ENCODE measurements around the gene TTC39B.

The TTC39B gene

DNA sequence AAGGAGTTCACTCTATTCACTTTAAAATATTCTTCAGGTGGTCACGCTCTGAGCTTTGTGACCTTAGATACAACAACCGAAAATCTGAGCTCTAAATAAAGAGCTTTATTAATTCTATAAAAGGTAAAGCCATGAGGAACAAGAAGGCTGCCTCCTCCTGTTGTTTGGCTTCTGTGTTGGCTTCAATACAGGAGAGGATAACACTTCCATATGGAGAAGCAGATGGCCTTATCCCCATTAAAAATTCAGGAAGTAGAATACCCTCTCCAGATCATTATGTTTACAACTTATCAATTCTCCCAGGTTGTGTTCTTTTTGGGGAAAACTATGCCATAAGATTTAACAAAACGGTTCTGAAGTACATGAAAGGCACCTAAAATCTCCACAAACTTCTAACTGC is 128.4 kb downstream of the TTC39B start:
- DNase-seq (ENCODE audit: low read depth in 2 of 2): no peak

DNA sequence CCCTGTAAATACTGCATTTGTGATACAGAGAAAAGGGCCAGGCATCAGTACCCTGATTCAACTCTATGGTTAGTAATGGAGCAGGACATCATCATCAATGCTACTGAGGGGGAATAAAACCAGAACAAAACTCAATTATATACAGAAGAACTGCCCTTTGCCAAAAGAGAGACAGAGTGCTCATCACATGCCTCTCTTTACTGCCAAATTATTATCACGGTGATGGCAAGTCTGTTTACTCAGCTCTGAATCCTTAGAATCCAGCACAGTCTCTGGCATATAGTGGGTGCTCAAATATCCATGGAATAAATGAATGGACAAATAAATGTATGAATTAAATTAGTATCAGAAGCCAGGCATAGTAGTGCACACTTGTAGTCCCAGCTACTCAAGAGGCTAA is 130.2 kb downstream of the TTC39B start:
- DNase-seq (ENCODE audit: low read depth in 2 of 2): no peak

DNA sequence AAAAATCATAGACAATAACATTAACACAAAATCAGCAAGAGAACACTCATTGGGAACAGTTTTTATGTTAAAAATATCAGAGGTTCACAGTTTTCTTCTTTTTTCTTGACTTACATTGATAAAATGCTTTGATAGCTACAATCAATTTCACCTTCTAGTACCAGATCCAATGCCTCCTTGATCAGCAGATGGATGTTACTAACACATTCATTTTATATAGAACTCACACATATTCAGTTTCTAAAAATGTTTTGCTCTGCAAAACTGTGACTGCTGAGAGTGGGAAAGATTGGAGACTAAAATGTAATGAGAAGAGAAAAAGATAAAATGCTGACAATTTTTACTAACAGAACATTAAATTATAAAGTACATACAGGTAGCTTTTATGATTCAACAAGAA is 143.1 kb downstream of the TTC39B start:
- no peak for DNase-seq (ENCODE audit: low read depth in 2 of 2)

DNA sequence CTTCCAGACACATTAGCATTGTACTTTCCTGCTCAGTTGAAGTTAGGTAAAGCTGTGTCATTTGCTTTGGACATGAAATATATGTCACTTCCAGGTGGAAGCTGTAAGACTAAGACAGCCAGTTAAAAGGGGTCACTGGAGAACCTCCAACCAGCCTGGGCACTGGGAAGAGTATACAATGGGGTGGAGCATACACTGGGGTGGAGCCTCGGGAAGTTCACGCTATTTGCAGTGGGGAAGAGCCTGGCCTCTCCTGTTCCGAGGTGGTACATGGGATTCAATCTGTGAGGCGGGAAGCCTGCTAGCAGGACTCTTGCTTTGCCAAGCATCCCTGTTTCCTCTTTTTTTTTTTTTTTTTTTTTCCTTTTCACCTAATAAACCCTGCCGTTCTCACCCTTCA is 145.3 kb downstream of the TTC39B start:
- DNase-seq (ENCODE audit: low read depth in 2 of 2): no peak

DNA sequence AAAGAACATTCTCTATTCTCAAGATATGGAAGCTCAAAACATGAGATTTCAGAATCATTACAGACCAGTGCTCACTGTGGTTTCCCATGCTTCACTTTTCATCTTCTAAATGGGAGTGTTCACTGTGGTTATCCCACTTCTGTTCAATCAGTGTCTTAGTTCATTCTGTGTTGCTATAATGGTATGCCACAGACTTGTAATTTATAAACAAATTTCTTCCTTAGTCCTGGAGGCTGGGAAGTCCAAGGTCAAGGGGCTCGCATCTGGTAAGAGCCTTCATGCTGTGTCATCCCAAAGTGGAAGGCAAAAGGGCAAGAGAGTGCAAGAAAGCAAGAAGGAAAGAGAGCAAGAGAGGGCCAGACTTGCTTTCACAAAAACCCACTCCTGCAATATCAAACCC is 146.3 kb downstream of the TTC39B start:
- no peak for DNase-seq (ENCODE audit: low read depth in 2 of 2)

DNA sequence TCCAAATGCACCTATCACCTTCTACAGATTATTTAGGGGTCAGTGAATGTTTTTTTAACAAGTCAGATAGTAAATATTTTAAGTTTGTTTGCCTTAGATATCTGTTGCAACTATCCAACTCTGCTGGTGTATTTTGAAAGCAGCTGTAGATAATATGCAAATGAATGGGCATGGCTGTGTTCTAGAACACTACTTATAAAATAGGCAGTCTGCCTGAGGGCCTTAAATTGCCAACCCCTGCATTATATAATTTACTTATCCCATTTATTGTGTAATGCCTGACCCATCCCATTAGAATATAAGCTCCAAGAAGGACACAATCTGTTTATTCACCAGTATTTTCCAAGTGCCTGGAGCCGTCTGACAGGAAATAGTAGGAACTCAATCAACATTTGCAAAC is 149.0 kb downstream of the TTC39B start:
- DNase-seq (ENCODE audit: low read depth in 2 of 2): no peak

DNA sequence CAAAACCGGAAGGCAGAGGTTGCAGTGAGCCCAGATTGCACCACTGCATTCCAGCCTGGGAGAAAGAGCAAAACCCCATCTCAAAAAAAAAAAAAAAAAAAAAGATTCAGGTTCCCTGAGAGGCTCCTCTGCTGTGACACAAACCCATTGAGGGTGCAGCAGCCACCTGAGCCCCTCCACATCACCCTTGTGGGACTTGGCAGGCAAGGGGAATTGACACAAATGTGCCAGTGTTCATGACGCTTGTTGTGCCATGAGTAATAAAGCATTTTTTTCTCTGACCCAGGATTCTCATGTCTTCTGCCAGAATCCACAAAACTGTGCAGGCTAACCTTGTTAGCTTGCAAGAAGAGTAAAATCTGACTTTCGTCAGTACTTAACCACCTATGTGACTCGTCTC is 149.6 kb downstream of the TTC39B start:
- DNase-seq (ENCODE audit: low read depth in 2 of 2): no peak

DNA sequence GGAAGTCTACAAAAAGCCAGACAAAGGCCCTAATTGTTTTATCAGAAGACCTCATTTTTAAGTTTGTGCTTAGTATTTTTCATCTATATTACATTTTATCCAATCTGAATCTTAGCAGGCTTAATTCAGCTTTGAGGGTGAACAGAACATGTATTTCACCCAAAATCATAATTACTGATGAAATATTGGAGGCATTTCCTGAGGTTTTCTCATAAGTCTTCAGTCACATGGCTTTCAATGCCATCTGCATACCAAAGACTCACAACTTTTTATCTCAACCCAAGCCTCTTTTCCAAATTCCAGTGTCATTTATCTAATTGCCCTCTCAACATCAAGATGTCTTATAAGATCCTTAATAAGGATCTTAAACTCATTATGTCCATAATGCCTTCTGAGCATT is 150.8 kb downstream of the TTC39B start:
- no peak for DNase-seq (ENCODE audit: low read depth in 2 of 2)

DNA sequence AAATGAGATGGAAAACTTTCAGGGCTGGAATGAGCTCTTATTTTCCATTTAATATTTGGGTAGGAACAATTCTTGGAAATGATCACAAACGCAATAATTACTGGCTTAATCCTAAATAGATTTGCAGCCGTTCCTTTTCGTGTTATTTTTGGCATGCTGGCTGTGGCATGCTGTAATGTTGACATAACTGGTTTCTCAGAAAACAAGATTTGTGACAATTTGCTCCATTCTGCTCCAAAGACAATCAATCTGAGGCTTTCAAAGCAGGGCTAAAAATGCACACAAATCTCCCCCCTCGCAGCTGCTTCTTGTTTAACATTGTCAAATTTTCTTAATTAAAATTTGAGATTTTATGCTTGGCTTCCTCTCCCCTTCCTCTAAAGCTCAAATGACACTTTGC is 151.2 kb downstream of the TTC39B start:
- peak in 1 of 2 experiments; percentile 6 for DNase-seq (ENCODE audit: low read depth in 2 of 2)

DNA sequence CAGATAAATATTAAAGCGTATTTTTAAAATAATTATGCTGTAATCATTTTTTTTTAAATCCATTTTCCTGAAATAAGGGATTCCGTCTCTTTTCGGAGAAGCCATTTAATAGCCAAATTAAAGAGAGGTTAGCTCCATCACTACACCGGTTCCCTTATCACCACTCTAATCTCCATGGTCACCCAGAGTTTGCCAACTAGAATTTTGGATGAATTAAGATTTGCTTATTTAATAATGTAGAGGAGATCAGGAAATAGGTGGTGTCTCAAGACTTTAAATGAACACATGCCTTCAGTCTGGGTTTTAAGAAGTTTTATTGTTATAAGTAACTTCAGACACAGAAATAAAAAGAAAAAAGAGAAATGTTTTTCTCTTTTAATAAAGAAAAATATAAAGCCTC is 151.7 kb downstream of the TTC39B start:
- DNase-seq (ENCODE audit: low read depth in 2 of 2): no peak

DNA sequence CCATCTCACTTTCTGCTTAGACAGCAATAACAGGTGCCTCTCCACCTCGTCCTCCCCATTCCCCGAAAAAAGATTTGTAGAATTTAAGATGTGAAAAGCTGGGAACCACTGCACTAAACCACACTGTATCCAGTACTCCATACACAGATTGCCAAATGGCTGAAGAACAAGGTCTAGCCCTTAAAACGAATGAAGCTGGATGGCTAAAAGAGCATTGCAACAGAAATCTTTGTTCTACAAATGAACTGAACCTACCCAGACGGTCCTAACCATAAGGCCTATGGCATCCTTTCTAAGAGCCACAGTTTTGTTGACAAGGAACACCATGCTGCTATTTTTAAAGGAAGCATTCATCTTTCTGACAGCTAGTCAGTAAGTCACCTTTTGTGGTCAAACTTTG is 152.3 kb downstream of the TTC39B start:
- no peak for DNase-seq (ENCODE audit: low read depth in 2 of 2)

DNA sequence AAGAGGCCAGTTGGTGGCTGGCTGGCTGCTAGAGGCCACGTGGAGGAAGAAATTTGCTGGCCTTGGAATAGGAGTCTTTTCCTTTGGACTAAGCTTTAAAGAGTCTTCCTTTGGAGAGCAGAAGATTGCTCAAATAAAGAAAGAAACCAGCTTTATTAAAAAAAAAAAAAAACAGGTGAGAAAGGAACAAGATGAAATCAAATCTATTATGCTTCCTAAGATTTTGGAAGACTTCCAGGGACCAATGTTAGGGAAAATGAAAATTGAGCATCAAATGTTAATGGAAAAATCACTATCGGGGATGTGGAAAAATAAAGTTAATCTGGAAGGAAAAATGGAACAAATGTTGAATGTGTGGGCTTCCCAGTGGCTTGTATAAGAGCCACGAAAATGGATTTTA is 153.1 kb downstream of the TTC39B start:
- DNase-seq (ENCODE audit: low read depth in 2 of 2): no peak

DNA sequence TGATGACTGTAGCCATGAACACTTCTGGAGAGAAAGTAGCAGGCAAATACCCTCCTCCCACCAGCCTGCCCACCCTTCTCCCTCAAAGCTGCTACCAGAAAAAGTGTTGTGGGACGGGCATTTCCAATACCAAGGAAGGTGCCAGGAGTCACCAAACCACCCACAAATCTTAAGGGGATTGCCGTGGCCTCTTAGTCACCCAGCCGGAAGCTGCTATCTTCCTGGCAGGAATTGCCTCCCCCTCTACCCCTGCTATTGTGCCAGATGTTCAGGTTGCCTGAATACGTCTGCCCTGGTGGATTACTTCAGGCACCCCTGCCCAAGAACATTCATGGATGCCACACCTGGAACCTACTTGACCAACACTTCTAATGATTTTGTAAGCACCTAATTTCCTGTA is 156.1 kb downstream of the TTC39B start:
- no peak for DNase-seq (ENCODE audit: low read depth in 2 of 2)

DNA sequence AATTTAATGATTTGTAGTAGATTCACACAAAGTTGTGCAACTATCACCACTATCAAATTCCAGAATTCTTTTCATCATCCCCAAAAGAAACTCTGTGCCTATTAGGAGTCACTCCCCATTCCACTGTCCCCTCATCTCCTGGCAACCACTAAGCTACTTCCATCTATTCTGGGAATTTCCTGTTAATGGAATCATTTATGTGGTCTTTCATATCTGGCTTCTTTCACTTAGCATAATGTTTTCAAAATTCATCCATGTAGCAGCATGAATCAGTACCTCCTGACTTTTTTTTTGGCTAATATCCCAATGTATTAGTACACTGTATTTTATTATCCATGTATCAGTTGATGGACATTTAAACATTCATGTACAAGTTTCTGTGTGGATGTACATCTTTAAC is 157.6 kb downstream of the TTC39B start:
- DNase-seq (ENCODE audit: low read depth in 2 of 2): peak in 1 of 2 experiments; percentile 5

DNA sequence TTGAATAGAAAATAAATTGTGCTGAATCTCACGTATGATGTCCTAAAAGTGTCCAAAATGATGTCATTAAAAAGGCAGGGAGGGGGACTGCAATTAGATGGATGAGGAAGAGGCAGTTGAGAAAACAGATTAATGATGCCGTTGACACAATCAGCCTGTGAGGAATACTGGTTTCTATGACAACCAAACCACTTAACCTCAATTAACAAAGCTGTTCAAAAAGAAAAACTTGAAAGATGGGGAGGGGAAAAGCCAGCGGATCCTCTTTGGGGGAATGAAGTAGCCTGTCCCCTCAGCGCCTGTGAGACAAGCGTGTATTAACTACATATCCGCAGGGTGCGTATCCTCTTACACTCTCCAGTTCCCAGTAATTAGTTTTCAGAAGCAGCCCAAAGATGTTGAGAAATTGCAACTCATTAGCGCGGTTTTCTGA is 160.7 kb downstream of the TTC39B start:
- DNase-seq (ENCODE audit: low read depth in 2 of 2): no peak

DNA sequence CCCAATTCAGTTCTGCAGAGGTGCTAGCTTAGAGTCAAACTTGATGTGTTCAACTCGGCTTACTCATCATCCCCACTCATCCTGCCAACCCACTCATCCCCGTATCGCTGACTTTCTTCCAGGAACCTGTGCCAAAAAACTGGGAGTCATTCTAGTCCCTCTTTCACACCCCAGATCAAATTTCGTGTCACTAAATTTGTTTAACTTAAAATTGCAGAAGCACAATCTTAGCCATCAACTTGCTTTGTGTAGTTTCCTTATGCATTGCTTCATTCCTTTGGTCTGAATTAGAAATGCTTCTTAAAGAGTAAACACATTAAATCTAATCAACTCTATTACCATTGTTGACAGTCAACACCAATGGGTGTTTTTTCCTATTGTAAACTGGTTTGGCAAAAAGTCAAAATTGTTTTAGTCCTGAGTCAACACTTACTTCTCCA is 162.4 kb downstream of the TTC39B start:
- DNase-seq (ENCODE audit: low read depth in 2 of 2): no peak

DNA sequence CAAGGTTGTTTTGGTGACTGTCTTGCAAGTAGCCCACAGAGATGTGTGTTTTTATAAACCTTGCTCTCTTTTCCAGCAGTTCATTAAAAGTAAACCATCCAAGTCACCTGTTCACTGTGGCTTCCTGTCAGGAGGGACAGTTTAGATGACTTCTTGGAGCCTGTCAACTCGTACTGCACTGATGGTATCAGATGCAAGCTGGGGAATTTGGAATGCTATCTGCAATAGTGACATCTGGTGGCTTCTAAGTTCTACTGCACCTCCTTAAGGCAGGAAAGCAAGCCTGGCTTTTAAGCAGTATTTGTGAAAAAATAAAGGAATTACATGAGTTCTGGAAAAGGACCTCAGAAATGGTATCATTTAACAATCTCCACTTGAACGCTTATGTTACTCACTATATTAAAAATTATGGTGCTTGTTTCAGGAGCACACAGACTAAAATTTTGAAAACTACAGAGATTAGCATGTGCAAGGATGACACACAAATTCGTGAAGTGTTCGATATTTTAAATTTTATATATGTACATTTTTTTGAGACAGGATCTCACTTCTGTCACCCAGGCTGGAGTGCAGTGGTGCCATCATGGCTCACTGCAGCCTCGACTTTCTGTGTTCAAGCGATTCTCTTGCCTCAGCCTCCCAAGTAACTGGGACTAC is 164.0 kb downstream of the TTC39B start:
- DNase-seq (ENCODE audit: low read depth in 2 of 2): peak in 1 of 2 experiments; percentile 7

DNA sequence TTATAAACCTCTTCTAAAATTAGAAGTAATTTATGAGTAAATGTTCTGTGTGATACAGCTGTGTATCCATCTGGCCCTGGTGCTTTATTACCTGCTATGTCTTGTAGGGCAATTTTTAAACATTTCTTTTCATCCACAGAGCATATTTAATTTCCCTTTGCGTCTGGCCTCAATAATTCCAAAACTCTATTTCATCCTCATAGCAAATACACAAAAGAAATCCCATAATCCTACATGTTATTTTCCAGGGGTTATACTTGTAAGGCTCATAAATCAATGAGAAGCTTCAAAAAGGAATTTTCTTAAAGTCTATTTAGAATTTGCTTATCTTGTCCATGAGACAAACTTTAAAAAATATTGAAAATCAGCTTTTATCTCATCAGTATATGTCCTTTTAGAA is 167.0 kb downstream of the TTC39B start:
- no peak for DNase-seq (ENCODE audit: low read depth in 2 of 2)

DNA sequence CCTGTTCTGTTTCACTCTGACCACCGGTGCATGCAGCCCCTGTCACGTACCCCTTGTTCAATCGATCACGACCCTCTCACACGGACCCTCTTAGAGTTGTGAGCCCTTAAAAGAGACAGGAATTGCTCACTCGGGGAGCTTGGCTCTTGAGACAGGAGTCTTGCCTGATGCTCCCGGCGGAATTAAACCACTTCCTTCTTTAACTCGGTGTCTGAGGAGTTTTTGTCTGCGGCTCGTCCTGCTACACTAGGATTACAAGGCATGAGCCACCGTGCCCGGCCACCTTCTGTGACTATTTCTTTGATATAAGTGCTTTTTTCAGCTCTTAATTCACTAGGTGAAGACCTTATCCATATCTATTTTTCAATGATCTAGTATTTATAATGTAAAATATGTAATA is 167.5 kb downstream of the TTC39B start:
- DNase-seq (ENCODE audit: low read depth in 2 of 2): no peak

DNA sequence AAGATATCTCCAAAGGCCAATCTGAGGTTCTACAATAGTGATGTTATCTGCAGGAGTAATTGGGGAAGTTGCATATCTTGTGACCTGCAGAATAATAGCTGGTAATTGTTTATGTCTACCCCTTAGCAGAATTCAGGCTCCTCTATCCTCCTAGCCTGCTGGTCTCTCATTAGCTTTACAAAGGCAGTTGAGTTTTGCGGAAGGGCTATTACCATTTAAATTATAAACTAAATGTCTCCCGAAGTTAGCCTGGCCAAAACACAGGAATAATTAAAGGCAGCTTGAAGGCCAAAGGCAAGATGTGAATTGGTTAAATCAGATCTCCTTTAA is 168.7 kb downstream of the TTC39B start:
- no peak for DNase-seq (ENCODE audit: low read depth in 2 of 2)

DNA sequence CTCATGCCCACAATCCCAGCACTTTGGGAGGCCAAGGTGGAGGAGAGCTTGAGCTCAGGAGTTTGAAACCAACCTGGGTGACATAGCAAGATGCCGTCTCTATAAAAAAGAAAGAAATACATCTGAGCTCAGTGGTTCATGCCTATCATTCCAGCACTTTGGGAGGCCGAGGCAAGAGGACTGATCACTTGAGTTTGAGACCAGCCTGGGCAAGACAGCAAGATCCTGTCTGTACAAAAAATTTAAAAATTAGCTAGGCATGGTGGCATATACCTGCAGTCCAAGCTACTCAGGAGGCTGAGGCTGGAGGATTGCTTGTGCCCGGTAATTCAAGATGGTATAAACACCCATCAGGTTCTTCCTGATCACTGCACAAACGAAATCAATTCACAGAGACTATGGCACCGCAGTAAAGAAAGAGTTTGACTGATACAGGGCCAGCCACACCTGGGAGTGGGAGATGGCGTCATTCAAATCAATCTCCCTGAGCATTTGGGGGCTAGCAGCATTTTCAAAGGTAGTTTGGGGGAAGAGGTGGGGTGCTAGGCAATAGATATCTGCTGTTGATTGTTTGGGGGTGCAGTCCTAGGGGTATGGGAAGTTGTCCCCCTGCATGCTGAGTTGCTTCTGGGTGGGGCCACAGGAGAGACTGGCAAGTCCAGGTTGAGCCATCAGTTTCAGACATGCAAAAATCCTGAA is 169.2 kb downstream of the TTC39B start:
- no peak for DNase-seq (ENCODE audit: low read depth in 2 of 2)

DNA sequence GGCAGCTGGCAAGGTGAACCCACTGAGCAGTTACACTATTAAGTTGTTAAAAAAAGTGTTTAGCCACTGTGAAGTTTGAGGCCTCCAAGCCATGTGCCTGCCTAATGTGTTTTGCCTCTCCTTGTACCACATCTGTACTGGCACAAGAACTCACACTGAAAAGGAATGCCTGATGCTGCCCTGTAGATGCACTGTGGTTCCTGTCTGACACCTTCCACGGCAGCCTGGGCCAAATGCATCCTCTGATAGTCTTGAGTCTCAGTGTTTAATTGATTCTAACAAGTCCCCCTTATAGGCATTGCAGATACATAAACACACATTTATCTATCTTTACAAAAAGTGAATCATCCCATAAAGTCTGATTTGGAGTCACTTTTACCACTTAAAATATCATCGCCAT is 169.9 kb downstream of the TTC39B start:
- DNase-seq (ENCODE audit: low read depth in 2 of 2): no peak

DNA sequence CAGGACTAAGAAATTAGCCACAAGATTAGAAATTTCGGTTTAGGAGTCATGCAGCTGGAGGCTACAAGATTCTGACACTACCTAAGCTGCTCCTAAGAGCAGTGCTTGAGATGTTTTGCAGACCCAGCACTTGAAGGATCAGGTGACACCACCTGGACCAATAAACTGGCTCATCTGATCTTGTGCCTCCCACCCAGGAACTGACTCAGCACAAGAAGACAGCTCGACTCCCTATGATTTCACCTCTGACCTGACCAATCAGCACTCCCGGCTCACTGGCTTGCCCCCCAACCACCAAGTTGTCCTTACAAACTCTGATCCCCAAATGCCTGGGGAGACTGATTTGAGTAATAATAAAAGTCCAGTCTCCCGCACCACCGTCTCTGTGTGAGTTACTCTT is 170.4 kb downstream of the TTC39B start:
- DNase-seq (ENCODE audit: low read depth in 2 of 2): no peak
